ENCODE results near the gene ANKS1A.

The ANKS1A gene

DNA sequence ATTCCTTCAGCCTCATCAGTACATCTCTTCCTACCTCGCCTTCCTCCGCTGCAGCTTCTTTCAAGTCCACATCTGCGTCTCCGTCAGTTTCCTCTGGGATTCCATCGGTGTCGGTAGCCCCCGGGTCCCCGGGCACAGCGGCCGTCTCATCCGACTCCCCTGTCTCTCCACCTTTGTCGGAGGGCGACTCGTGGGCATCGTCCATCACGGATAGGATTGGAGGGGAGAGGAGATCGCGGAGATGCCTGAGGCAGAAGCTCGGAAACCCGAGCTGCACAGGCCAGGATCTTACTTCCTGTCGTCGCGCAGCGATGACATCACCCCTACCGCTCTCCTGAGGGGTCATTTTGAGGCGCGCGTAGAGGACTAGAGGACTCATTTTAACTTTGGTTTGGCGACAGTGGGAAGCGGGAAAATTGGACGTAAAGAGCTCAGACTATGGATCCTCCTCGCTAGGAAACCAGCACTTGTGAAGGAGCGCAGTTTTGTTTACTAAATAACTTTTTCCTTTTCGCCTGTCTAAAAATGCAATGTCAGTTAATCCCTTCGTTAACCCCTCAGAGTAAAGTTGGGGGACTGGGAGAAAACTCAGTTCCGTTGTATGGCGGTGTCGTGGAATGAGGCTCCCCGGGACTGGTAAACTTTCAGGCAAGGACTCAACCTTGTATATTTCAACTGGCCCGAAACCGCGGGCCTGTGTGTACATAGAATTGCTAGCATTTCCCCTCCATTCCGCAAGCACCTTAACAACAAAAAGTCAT, 1.1 kb upstream of the ANKS1A start, which contains the start of gene TAF11:
Gene TAF11, minus strand, starts transcription at position 290 of the 761 bp plus-strand sequence. Its CDS starts 85 bp downstream, at position 205.
- TF ChIP-seq, protein P1, sequence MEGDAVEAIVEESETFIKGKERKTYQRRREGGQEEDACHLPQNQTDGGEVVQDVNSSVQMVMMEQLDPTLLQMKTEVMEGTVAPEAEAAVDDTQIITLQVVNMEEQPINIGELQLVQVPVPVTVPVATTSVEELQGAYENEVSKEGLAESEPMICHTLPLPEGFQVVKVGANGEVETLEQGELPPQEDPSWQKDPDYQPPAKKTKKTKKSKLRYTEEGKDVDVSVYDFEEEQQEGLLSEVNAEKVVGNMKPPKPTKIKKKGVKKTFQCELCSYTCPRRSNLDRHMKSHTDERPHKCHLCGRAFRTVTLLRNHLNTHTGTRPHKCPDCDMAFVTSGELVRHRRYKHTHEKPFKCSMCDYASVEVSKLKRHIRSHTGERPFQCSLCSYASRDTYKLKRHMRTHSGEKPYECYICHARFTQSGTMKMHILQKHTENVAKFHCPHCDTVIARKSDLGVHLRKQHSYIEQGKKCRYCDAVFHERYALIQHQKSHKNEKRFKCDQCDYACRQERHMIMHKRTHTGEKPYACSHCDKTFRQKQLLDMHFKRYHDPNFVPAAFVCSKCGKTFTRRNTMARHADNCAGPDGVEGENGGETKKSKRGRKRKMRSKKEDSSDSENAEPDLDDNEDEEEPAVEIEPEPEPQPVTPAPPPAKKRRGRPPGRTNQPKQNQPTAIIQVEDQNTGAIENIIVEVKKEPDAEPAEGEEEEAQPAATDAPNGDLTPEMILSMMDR (conservative IDR thresholded peaks at IDR 0.05; ENCODE audit: control insufficient read depth, insufficient read depth, low read depth, low read length), result no peak
- peak within 1 kb of the TSS; percentile 98 for H3K4me3 ChIP-seq (ENCODE audit: control insufficient read depth, low read depth, low read length)
- peak; percentile 93 for DNase-seq (ENCODE audit: low read depth)

DNA sequence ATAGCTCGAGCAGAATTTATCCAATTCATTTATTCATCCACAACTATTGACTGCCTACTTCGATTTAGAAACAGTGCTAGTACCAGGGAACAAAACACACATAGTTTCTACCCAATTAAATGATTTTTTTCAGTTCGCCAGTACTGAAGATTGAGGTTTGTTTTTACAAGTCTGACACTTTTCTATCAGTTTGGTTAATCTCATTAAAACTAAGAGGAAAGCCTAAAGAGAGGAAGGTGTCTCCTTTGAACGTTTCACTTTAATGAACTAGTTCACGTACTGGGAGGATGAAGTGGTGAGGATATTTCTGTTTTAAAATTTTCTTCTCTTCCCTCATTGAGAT, 570 bp upstream of the ANKS1A start:
- H3K4me3 ChIP-seq (ENCODE audit: control insufficient read depth, low read depth, low read length), result peak overlapping the region; percentile 98
- TF ChIP-seq, protein P1 (conservative IDR thresholded peaks at IDR 0.05; ENCODE audit: control insufficient read depth, insufficient read depth, low read depth, low read length), result no peak
- DNase-seq (ENCODE audit: low read depth), result no peak

DNA sequence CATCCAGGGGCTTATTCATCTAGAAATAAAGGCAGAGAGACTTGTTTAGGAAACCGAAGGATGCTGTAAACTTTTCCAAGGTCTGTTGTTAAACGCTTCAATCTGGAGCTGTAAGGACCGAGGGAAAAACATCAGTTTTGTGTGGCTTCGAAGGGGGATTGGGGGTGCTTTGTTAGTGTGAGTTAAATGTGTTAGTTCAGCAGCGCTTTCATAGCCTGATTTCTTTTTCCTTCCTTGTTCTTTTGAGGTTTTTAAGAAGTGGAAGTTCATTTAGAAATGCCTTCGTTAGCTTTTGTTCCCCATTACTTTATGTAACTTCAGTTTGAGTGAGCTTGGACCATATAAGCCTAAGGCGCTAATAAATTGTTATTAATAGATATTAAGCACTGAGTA, 1.5 kb downstream of the ANKS1A start:
- DNase-seq (ENCODE audit: low read depth), result no peak
- peak overlapping the region; percentile 98 for H3K4me3 ChIP-seq (ENCODE audit: control insufficient read depth, low read depth, low read length)

DNA sequence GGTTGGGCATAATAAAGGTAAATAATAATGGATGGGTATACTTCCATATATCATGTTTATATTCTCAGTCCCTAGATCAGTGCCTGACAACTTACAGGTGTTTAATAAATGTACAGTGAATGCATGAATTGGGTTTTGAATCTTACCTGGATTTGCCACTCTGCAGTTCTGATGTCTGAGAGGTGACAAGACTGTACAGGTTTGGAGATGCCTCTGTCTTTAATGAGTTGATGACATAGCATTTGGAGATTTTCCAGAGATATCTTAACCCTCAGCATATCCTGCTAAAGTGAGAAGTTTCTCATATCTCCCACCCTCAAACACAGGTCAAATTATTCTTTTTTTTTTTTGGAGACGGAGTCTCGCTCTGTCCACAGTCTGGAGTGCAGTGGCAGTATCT, 2.2 kb downstream of the ANKS1A start:
- DNase-seq (ENCODE audit: low read depth), result no peak
- TF ChIP-seq, protein P1 (conservative IDR thresholded peaks at IDR 0.05; ENCODE audit: control insufficient read depth, insufficient read depth, low read depth, low read length), result no peak
- H3K4me3 ChIP-seq (ENCODE audit: control insufficient read depth, low read depth, low read length), result no peak overlapping the region

More for the DNA sequence above, 1.5 kb downstream of the ANKS1A start:
- TF ChIP-seq, protein P1 (conservative IDR thresholded peaks at IDR 0.05; ENCODE audit: control insufficient read depth, insufficient read depth, low read depth, low read length), result no peak

DNA sequence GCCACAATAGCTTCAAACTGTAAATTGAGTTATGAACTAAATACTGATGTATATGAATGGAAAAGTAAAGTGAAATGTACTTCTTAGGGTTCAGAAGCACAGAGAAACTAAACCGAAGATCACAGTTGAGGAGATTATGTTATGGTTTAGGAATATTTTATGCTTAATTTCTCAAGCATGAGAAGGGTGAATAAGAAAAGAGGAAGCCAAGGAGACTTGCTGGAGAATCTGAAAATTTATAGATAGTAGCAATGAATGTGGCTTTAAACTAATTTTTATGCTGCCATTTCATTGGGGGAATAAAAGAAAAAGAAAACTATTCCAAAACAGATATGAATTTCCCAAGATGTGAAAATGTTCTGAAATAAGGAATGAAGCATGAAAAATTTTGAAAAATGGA, 5.6 kb downstream of the ANKS1A start:
- TF ChIP-seq, protein P1 (conservative IDR thresholded peaks at IDR 0.05; ENCODE audit: control insufficient read depth, insufficient read depth, low read depth, low read length), result no peak
- no peak overlapping the region for H3K4me3 ChIP-seq (ENCODE audit: control insufficient read depth, low read depth, low read length)
- DNase-seq (ENCODE audit: low read depth), result no peak

DNA sequence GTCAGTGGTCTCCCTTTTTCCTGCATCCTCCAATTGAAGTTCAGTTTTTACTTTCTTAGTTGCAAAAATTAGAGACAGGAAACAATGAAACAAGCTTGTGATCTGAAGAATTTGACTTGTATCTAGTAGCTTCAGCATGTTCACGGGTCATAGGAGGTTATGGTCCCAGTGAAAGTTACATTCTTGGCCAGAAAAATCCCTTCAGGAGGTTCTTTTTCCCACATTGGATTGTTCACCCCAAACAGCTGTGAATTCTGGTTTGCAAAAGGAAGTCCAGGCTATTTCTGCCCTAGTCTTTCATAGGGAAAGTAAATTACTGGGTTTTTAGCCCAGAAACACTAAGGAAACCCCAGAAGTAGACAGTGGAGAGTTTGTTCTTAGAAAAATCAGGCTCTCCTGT, 8.1 kb downstream of the ANKS1A start:
- TF ChIP-seq, protein P1 (conservative IDR thresholded peaks at IDR 0.05; ENCODE audit: control insufficient read depth, insufficient read depth, low read depth, low read length), result no peak
- no peak overlapping the region for H3K4me3 ChIP-seq (ENCODE audit: control insufficient read depth, low read depth, low read length)
- no peak for DNase-seq (ENCODE audit: low read depth)

Measured in fibroblast of mammary gland (primary cell).